ENCODE data around the gene EPM2AIP1. TPM values are rescaled to one million over a fixed set of nuclear protein-coding genes. Genes with fewer than 3 reads are reported as not detected.
A peak's percentile ranks its signal among the peaks of the same experiment; 100 is the strongest.

Gene EPM2AIP1
- total and polyA plus RNA-seq, 4 donors, result 2.9 to 11.8 (median 7.7) TPM

- Histone ChIP-seq H3K4me1 (ENCODE audit: control insufficient read depth in 4 of 4, insufficient read depth in 4 of 4, low read length in 3 of 4) (peaks cover 0 to 8% (median 6%) of the 10 kb centered on the region in 4 donors), H3K36me3 (ENCODE audit: control insufficient read depth in 4 of 4, insufficient read depth in 3 of 4, low read depth in 1 of 4, low read length in 3 of 4) (peaks cover 5 to 29% (median 19%) of the 10 kb centered on the region in 4 donors), H3K9me3 (ENCODE audit: control insufficient read depth in 4 of 4, low read length in 3 of 4) (peaks cover 0 to 6% (median under 1%) of the 10 kb centered on the region in 4 donors), H3K27me3 (ENCODE audit: control insufficient read depth in 4 of 4, insufficient read depth in 4 of 4, low read length in 3 of 4) (no peaks in the 10 kb centered on the region), H3K9ac (ENCODE audit: low read depth in 1 of 2, low read length in 2 of 2) (no peak overlapping the region), H3K27ac (ENCODE audit: low read depth in 1 of 2, low read length in 2 of 2) (no peak overlapping the region), H3K4me3 (ENCODE audit: low read depth in 1 of 3, low read length in 3 of 3) (no peak overlapping the region)
- TF ChIP-seq JUND (IDR thresholded peaks at IDR 0.05) (no peak), FOXA1 (IDR thresholded peaks at IDR 0.05) (no peak), RAD21 (IDR thresholded peaks at IDR 0.05) (no peak), GABPA (IDR thresholded peaks at IDR 0.05 in 1 of 2, conservative IDR thresholded peaks at IDR 0.05 in 1 of 2) (no peak), YY1 (IDR thresholded peaks at IDR 0.05) (no peak)
- TF ChIP-seq, protein P1, sequence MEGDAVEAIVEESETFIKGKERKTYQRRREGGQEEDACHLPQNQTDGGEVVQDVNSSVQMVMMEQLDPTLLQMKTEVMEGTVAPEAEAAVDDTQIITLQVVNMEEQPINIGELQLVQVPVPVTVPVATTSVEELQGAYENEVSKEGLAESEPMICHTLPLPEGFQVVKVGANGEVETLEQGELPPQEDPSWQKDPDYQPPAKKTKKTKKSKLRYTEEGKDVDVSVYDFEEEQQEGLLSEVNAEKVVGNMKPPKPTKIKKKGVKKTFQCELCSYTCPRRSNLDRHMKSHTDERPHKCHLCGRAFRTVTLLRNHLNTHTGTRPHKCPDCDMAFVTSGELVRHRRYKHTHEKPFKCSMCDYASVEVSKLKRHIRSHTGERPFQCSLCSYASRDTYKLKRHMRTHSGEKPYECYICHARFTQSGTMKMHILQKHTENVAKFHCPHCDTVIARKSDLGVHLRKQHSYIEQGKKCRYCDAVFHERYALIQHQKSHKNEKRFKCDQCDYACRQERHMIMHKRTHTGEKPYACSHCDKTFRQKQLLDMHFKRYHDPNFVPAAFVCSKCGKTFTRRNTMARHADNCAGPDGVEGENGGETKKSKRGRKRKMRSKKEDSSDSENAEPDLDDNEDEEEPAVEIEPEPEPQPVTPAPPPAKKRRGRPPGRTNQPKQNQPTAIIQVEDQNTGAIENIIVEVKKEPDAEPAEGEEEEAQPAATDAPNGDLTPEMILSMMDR (IDR thresholded peaks at IDR 0.05; ENCODE audit: low read depth, low read length, missing input control), result no peak
- DNase-seq (ENCODE audit: low spot score), result no peak
- WGBS, result 87% methylated on average over 10 of the region's 10 CpGs
Measured at GRCh38 chr3:37032961-37033360, 40.0 kb upstream of the EPM2AIP1 start.

DNA sequence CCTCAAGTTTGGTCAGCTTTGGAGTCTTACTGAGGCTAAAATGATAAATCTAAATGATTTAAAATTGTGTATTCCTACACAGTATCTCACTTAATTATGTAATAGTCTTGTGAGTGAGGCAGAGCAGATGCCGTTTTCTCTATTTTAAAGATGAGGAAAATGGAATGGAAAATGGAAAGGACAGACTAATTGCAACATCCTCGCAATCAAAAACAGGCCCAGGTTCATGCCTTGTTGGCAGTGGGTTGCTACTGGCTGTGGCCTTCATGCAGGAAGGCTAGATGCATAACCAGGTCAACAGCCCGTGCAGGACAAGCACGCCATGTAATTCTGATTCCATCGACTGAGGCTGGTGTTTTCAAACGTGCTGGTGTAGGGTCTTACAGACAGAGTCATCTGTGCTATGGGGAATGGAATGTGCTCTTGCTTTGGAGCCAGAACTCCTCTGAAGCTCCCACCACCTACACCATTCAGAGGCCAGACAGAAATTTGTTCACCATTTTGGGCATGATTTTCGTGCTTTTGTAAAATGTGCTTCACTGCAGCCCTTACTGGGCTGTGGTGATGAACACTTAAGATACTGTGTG, 38.3 kb upstream of the EPM2AIP1 start:
- peak overlapping the region in 1 of 2 donors; percentile 12 for H3K27ac ChIP-seq (ENCODE audit: low read depth in 1 of 2, low read length in 2 of 2)
- peaks cover 0 to 3% (median under 1%) of the 10 kb centered on the region in 4 donors for H3K9me3 ChIP-seq (ENCODE audit: control insufficient read depth in 4 of 4, low read length in 3 of 4)
- no peak overlapping the region for H3K9ac ChIP-seq (ENCODE audit: low read depth in 1 of 2, low read length in 2 of 2)
- DNase-seq (ENCODE audit: low spot score), result no peak
- H3K4me3 ChIP-seq (ENCODE audit: low read depth in 1 of 3, low read length in 3 of 3), result no peak overlapping the region
- TF ChIP-seq RAD21 (IDR thresholded peaks at IDR 0.05) (no peak), SP1 (IDR thresholded peaks at IDR 0.05) (no peak), RXRA (IDR thresholded peaks at IDR 0.05) (peak; percentile 33 to 37)
- H3K36me3 ChIP-seq (ENCODE audit: control insufficient read depth in 4 of 4, insufficient read depth in 3 of 4, low read depth in 1 of 4, low read length in 3 of 4), result peaks cover 5 to 30% (median 15%) of the 10 kb centered on the region in 4 donors
- 85% methylated on average over 7 of the region's 7 CpGs for WGBS
- no peaks in the 10 kb centered on the region for H3K27me3 ChIP-seq (ENCODE audit: control insufficient read depth in 4 of 4, insufficient read depth in 4 of 4, low read length in 3 of 4)
- H3K4me1 ChIP-seq (ENCODE audit: control insufficient read depth in 4 of 4, insufficient read depth in 4 of 4, low read length in 3 of 4), result peaks cover 0 to 8% (median 6%) of the 10 kb centered on the region in 4 donors

DNA sequence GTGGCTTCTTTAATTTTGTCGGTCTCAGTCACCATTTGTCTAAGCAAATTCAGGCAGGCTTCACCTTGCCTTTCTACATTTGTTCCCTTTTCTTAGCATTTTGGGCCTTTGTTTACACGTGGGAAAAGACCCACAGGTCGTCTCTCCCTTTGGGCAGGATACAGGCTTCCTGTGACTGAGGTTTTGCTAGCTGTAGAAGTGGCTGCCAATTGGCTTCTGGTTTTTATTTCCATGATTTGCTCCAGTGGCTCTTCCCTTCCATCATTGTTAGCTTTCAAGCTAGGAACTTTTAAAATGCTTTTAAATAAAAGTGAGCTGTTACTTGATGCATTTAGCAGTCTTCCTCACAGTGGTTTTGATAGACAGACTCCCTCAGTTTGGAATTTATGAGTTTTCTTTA, 37.7 kb upstream of the EPM2AIP1 start:
- Histone ChIP-seq H3K4me1 (ENCODE audit: control insufficient read depth in 4 of 4, insufficient read depth in 4 of 4, low read length in 3 of 4) (peaks cover 0 to 8% (median 6%) of the 10 kb centered on the region in 4 donors), H3K27me3 (ENCODE audit: control insufficient read depth in 4 of 4, insufficient read depth in 4 of 4, low read length in 3 of 4) (no peaks in the 10 kb centered on the region), H3K4me3 (ENCODE audit: low read depth in 1 of 3, low read length in 3 of 3) (no peak overlapping the region), H3K27ac (ENCODE audit: low read depth in 1 of 2, low read length in 2 of 2) (no peak overlapping the region), H3K36me3 (ENCODE audit: control insufficient read depth in 4 of 4, insufficient read depth in 3 of 4, low read depth in 1 of 4, low read length in 3 of 4) (peaks cover 7 to 36% (median 17%) of the 10 kb centered on the region in 4 donors), H3K9me3 (ENCODE audit: control insufficient read depth in 4 of 4, low read length in 3 of 4) (no peaks in the 10 kb centered on the region), H3K9ac (ENCODE audit: low read depth in 1 of 2, low read length in 2 of 2) (no peak overlapping the region)
- TF ChIP-seq GABPA (IDR thresholded peaks at IDR 0.05 in 1 of 2, conservative IDR thresholded peaks at IDR 0.05 in 1 of 2) (no peak), FOXA2 (IDR thresholded peaks at IDR 0.05) (no peak), RXRA (IDR thresholded peaks at IDR 0.05) (no peak), RAD21 (IDR thresholded peaks at IDR 0.05) (no peak), FOXA1 (IDR thresholded peaks at IDR 0.05) (no peak)
- DNase-seq (ENCODE audit: low spot score), result no peak
- WGBS, result 68% methylated on average over 3 of the region's 3 CpGs

GRCh38 chr3:37029516-37030163, 36.7 kb upstream of the EPM2AIP1 start:
- Histone ChIP-seq H3K9ac (ENCODE audit: low read depth in 1 of 2, low read length in 2 of 2) (no peak overlapping the region), H3K27me3 (ENCODE audit: control insufficient read depth in 4 of 4, insufficient read depth in 4 of 4, low read length in 3 of 4) (no peaks in the 10 kb centered on the region), H3K4me3 (ENCODE audit: low read depth in 1 of 3, low read length in 3 of 3) (no peak overlapping the region), H3K4me1 (ENCODE audit: control insufficient read depth in 4 of 4, insufficient read depth in 4 of 4, low read length in 3 of 4) (peaks cover 0 to 8% (median 6%) of the 10 kb centered on the region in 4 donors), H3K27ac (ENCODE audit: low read depth in 1 of 2, low read length in 2 of 2) (peak overlapping the region in 1 of 2 donors; percentile 7), H3K36me3 (ENCODE audit: control insufficient read depth in 4 of 4, insufficient read depth in 3 of 4, low read depth in 1 of 4, low read length in 3 of 4) (peaks cover 7 to 31% (median 17%) of the 10 kb centered on the region in 4 donors), H3K9me3 (ENCODE audit: control insufficient read depth in 4 of 4, low read length in 3 of 4) (no peaks in the 10 kb centered on the region)
- no peak for DNase-seq (ENCODE audit: low spot score)
- TF ChIP-seq FOXA2 (IDR thresholded peaks at IDR 0.05) (no peak), NR2F2 (IDR thresholded peaks at IDR 0.05) (no peak), HNF4A (conservative IDR thresholded peaks at IDR 0.05) (no peak), TAF1 (conservative IDR thresholded peaks at IDR 0.05) (no peak), JUND (IDR thresholded peaks at IDR 0.05) (no peak), RXRA (IDR thresholded peaks at IDR 0.05) (no peak), FOXA1 (IDR thresholded peaks at IDR 0.05) (no peak), SP1 (IDR thresholded peaks at IDR 0.05) (no peak), GABPA (IDR thresholded peaks at IDR 0.05 in 1 of 2, conservative IDR thresholded peaks at IDR 0.05 in 1 of 2) (no peak)
- TF ChIP-seq, protein P2, sequence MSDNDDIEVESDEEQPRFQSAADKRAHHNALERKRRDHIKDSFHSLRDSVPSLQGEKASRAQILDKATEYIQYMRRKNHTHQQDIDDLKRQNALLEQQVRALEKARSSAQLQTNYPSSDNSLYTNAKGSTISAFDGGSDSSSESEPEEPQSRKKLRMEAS (IDR thresholded peaks at IDR 0.05), result no peak
- TF ChIP-seq, protein P3, sequence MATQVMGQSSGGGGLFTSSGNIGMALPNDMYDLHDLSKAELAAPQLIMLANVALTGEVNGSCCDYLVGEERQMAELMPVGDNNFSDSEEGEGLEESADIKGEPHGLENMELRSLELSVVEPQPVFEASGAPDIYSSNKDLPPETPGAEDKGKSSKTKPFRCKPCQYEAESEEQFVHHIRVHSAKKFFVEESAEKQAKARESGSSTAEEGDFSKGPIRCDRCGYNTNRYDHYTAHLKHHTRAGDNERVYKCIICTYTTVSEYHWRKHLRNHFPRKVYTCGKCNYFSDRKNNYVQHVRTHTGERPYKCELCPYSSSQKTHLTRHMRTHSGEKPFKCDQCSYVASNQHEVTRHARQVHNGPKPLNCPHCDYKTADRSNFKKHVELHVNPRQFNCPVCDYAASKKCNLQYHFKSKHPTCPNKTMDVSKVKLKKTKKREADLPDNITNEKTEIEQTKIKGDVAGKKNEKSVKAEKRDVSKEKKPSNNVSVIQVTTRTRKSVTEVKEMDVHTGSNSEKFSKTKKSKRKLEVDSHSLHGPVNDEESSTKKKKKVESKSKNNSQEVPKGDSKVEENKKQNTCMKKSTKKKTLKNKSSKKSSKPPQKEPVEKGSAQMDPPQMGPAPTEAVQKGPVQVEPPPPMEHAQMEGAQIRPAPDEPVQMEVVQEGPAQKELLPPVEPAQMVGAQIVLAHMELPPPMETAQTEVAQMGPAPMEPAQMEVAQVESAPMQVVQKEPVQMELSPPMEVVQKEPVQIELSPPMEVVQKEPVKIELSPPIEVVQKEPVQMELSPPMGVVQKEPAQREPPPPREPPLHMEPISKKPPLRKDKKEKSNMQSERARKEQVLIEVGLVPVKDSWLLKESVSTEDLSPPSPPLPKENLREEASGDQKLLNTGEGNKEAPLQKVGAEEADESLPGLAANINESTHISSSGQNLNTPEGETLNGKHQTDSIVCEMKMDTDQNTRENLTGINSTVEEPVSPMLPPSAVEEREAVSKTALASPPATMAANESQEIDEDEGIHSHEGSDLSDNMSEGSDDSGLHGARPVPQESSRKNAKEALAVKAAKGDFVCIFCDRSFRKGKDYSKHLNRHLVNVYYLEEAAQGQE (IDR thresholded peaks at IDR 0.05), result no peak
